Smooth muscle cell of the pulmonary artery (primary cell): ENCODE data around the gene ASMTL. TPM values are rescaled to one million over a fixed set of nuclear protein-coding genes. Genes with fewer than 3 reads are reported as not detected.

Source experiments
- total RNA-seq: library from RNA; depleted of rRNA; stranded (reverse); fragments of >200 nt; gene quantifications from 2 replicates; pipeline ENCODE4 v1.2.3, GENCODE V29; 2014

The ASMTL gene
- 17.8 and 17.9 TPM in 2 replicates for total RNA-seq

DNA sequence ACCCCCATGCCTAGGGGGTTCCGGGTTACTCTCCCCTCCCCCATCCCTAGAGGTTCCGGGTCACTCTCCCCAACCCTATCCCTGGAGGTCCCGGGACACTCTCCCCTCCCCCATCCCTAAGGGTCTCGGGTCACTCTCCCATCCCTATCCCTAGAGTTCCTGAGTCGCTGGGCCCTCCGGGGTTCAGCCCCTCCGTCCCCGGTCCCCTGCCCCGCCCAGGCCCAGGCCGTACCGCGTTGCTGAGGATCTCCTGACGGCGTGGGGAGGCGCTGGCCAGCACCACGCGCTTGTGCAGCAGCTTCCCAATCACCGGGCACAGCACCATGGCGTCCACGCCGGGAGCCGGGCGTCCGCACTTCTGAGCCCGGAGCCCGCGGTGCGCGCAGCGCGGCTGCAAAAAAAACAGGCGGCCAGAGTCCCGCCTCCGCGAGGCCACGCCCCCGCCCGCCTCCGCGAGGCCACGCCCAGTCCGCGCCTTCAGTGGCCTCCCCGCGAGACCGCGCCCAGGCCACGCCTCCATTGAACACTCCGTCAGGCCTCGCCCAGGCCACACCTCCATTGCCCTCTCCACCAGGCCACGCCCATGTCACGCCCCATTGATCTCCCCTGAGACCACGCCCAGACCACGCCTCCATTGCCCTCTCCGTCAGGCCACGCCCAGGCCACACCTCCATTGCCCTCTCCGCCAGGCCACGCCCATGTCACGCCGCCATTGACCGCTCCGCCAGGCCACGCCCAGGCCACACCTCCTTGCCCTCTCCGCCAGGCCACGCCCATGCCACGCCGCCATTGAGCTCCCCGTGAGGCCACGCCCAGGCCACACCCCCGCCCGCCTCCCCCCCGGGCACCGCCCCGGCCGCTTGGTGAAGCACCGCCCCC is at the start of gene ASMTL:
TSS of gene ASMTL (minus strand) at position 394 of the 879 bp plus-strand sequence. CDS start at position 325, 69 bp downstream.

GRCh38 chrX:1391707-1392375 is 60.9 kb downstream of the ASMTL start, which contains the start of gene SLC25A6:
Gene SLC25A6, minus strand, starts transcription at chrX:1392113. Its CDS starts 104 bp downstream, at chrX:1392009.

Other genes with a start within 250 kb of the ASMTL start
- gene CRLF2, start 240.3 kb downstream of the ASMTL start, total RNA-seq: not detected in 2 replicates
- not detected in 2 replicates for gene CSF2RA, start 184.1 kb downstream of the ASMTL start, total RNA-seq
- gene IL3RA, start 116.1 kb downstream of the ASMTL start, total RNA-seq: 0.07 TPM in 1 of 2 replicates, not detected in the other
- 200 and 212 TPM in 2 replicates for gene SLC25A6, start 60.8 kb downstream of the ASMTL start, total RNA-seq
- gene P2RY8, start 84.3 kb upstream of the ASMTL start, total RNA-seq: not detected in 2 replicates
- gene AKAP17A, start 138.7 kb upstream of the ASMTL start, total RNA-seq: 22.8 and 29.2 TPM in 2 replicates
- gene ASMT, start 162.2 kb upstream of the ASMTL start, total RNA-seq: 0.07 TPM in 1 of 2 replicates, not detected in the other